ENCODE results near the gene JPH3.
A peak's percentile ranks its signal among the peaks of the same experiment; 100 is the strongest.

Gene JPH3

DNA sequence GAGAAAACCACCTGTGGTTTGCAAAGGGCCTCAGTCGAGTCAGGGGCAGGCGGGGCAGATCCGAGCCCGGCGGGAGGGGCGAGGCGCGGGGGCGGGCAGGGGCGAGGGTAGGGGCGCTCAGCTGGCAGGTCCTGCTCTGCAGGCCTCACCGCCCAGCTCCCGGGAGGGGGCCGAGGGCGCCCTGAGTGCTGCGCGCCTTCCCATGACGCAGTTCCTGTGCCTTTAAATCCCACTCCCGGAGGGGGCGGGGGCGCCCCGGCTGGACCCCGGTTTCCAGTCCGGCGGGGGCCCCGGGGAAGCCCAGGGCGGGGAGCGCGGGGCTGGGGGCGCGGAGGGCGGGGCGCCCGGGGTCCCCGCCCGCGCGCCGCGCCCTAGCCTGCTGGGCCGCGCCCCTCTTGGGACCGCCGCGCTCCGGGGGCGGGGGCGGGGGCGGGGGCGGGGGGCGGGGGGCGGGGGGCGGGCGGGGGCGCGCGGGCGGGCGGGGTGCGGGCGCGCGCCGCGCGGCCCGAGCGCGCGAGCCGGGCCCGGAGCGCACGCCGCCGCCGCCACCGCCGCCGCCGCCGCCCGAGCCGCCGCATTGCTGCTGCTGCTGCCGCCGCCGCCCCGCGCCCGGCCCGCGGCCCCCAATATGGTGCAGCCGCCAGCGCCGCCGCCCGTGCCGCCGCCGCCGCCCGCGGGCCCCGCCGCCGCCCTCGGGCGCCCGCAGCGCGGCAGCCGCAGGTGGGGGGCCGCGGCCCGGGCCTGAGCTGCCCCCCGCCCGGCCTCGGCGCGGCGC lies at the start of gene JPH3:
TSS of gene JPH3 (plus strand) at position 508 of the 775 bp plus-strand sequence. CDS start 639 bp downstream, outside the sequence.
- peak; percentile 54 for DNase-seq

DNA sequence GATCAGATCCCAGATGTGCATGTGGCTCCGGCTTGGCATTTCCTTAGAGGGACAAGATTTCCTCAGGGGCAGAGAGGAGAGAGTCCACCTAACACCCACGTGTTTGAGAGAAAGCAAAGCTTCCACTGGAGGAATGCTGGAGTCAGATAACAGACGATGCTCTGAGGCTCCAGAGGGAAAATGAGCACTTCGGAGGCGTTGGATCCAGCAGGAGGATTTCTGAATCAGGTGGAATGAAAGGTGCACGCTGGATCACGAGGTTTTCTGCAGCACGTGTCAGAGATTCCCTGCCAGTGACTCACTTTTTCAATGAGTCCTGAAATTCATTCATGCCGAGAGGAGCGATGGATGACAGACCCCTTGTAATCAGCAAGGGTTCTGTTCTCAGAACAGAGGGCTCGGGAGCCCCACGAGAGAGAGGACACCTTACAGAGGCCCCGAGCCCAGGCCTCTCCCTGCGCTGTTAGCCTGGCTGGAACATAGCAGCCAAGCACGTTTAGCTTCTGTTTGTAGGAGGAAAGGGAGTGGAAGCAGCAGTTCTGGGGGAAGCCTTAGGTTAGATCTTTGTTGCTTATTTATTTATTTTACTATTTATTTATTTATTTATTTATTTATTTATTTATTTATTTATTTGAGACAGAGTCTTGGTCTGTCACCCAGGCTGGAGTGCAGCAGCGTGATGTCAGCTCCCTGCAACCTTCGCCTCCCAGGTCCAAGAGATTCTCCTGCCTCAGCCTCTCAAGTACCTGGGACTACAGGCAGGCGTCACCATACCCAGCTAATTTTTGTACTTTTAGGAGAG lies 49.3 kb upstream of the JPH3 start:
- DNase-seq: no peak

DNA sequence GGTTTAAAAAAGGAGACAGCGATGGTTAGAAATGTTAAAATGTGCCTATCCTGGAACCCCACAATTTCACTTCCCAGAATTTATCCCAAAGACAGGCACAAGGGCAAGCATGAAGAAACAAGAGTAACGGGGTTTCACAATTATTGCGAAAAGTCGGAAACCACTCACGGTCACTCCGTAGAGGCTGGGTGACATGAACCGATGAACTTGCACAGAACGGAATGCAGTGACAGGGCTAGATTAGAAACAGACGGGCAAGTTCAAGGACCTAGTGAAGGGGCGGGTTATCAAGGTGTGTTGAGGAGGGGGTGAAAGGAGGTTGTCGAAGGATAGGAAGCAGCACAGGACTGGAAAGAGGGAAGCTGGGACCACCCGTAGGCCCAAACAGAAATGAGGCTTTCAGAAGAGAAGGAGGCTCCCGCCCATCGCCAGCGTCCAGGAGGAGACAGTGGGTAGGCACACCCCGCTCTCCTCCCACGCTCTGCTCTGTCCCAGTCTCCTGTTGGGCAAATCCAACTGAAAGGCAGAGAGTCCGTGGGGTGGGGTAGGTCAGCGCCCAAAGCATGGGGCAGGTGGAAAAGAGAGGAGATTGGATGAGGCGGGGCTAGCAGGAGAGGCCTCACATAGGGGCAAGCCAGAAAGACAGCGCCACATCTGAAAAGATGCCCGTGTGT lies 47.4 kb upstream of the JPH3 start:
- no peak for DNase-seq

DNA sequence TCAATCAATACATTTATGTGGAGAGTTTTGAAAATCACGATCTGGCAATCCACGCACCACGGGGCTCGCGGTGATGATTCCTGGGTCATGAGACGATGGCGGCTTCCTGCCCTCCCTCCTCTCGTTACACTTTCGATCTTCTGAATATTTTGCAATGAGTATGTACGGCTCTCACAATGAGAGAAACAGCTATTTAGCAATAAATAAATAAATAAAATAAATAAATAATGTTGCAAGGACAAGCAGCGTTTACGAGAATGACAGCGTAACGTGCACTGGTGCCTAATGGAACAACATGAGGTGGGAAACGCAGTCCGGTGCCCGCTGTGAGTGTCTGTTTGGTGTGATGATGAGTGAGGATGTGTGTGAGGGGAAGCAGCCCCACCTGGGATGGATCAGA lies 46.7 kb upstream of the JPH3 start:
- DNase-seq: no peak

DNA sequence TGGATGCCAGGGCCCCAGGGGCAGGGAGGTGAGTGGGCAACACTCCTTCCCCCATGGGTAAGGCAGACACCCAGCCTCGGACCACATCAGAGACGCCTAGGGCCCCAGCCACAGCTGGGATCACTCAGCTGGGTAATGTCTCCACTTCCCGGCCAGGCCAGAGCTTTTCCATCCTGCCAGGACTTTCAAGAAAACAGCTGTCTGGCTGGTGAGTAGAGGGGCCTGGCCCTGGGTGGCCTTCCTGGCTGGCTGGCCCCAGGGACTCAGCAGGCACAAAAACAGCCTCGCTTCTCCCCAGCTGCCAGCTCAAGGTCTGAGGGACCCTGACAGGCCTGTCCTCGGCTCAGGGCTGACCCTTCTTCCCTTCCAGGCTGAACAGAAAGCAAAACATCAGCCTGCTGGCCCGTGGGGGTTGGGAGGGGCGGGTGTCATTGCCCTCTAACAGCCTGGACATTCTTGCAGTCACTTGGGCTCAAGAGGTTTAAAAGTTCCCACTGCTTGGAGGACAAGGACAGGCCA lies 45.3 kb upstream of the JPH3 start:
- no peak for DNase-seq

DNA sequence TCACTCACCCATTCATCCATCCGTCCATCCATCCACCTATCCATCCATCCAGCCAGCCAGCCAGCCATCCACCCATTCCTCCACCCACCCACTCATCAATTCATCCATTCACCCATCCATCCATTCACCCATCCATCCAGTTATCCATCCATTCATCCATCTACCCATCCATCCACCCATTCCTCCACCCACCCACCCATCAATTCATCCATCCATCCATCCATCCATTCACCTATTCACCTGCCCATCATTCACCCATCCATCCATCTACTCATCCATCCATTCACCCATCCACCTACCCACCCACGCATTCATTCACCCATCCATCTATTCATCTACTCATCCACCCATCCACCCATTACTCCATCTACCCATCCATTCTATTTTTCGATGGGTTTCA lies 43.6 kb upstream of the JPH3 start:
- no peak for DNase-seq

DNA sequence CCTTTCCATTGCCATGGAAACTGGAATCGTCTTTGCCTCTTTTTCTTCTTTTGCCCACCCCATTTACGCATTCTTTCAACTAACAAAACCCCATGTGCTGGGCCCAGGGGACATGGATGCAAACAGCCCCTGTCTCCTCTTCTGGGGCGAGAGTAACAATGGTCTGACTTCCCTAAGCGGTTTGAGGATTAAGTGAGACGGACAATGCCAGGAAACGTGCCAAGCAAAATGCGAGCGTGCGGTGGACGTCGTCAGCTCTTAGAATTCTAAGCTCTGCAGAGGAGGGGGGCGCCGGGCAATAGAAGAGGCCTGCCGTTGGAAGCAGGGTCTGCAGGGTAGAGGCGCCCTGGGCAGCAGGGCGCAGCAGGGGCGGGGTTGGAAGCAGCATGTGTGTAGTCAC lies 42.4 kb upstream of the JPH3 start:
- DNase-seq: no peak

DNA sequence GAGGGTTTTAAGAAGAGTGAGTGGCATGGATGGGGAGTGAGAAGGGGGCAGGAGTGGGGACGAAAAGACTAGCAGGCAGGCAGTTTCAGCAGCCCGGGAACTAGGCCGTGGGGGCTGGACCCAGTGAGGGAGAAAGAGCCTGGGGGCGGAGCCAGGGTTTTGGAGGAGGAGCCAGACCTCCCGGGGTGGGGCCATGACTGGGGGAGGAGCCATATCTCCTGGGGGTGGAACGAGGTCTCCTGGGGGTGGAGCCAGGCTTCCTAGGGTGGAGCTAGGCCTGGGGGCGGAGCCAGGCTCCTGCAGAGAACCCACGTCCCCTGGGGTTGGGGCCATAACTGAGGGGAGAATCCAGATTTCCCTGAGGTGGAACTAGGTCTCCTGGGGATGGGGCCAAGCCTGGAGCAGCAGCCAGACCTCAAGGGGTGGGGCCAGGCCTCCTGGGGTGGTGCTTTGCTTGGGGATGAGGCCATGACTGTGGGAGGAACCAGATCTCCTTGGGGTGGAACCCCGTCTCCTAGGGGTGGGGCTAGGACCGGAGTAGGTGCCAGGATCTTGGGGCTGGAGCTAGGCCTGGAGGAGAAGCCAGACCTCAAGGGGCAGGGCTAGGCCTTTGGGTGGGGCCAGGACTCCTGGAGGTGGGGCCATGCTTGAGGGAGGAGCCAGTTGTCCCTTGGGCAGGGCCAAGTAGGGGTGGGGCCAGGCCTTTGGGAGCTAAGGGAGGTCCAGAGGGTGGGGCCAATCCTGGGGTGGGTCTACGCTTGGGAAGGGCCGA lies 41.7 kb upstream of the JPH3 start:
- peak; percentile 93 for DNase-seq

DNA sequence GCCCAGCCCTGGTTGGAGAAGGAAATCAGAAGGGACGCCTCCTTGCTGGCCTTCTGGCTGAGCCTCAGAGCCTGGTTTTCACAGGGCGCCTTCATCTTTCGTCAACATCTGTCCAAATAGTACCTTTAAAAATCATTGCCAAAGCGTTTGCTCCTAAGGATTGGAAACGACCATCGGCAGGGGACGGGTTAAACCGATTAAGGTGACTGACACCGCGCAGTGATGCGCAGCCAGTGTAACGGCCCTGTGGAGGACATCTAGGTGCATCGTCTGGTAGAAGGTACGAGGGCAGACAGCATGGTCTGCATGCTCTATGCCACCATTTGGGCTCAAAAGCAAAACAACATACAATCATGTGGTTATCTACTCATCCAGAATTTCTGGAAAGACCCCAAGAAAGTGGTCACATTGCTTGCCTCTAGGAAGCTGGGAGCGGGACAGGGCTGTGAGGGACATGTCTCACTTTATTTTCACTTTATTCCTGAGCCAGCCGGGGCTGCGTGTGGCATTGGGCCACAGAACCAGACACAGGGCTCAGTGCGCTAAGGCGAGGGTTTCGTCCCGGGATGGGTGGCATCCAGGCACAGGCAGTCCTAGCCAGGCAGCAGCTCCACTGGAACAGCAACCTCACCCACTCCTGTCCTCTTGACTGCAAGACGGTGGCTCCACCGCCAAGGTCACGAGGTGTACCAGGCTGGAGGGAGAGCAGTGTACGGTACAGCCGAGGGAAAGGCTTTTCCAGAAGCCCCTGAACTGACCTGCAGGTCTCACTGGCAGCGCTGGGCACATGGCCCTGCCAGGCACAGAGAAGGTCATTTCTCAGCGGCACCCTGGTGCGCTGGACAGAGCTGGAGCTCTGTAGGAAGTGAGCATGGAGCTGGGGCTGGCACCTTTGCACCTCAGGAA lies 40.9 kb upstream of the JPH3 start:
- no peak for DNase-seq

DNA sequence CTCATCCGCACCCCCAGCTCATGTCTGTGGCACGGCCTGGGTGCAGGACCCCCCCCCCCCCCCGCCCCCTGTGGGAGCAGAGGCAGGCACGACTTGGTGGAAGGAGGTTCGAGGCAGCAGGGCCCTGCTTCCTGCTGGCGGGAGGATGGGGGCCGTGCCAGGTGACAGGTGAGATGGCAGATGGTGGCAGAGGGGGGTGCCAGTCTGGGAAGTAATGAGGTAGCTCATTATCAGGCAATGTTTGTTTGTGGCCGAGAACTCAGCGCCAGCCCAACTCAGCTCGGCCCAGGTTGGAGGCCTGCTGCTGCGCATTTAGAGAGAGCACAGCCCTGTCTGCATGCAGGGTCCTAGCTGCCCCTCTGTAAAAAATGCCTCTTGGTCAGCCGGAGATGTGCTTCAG lies 40.1 kb upstream of the JPH3 start:
- DNase-seq: no peak

DNA sequence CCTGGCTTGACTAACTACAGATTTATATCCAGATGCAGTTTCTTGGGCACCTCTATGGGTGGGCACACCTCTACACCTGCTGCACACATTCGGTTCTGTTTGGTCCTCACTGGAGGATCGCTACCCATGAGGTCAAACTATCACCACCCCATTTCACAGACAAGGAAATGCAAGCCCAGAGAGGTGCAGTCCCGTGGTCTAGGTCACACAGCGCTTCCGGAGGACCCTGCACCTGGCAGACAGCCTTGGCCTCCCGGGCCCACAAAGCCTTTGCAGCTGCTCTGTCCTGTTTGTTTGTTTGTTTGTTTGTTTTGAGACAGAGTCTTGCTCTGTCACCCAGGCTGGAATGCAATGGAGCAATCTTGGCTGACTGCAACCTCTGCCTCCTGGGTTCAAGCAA lies 39.3 kb upstream of the JPH3 start:
- DNase-seq: no peak

DNA sequence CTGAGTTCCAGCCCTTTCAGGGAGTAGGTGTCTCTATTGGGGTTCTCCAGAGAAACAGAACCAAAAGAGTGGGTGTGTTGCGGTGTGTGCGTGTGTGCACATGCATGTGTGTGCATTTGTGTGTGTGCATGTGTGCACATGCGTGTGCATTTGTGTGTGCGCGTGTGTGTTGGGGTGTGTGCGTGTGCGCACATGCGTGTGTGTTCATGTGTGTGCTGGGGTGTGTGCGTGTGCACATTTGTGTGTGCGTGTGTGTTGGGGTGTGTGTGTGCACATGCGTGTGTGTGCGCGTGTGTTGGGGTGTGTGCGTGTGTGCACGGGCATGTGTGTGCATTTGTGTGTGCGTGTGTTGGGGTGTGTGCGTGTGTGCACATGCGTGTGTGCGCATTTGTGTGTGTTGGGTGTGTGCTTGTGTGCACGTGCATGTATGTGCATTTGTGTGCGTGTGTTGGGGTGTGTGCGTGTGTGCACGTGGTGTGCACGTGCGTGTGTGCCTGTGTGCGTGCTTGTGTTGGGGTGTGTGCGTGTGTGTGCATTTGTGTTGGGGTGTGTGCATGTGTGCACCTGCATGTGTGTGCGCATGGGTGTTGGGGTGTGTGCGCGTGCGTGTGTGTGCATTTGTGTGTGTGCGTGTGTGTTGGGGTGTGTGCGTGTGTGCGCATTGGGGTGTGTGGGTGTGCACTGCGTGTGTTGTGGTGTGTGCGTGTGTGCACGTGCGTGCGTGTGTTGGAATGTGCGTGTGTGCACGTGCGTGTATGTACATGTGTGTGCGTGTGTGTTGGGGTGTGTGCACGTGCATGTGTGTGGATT lies 38.4 kb upstream of the JPH3 start:
- DNase-seq: no peak

DNA sequence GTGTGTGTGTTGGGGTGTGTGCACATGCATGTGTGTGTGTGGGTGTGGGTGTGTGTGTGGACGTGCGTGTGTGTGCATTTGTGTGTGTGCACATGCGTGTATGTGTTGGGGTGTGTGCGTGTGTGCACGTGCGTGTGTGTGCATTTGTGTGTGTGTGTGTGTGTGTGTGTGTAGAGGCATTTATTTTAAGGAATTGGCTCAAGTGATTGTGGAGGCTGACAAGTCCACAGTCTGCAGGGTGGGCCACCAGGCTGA lies 37.9 kb upstream of the JPH3 start:
- DNase-seq: no peak

DNA sequence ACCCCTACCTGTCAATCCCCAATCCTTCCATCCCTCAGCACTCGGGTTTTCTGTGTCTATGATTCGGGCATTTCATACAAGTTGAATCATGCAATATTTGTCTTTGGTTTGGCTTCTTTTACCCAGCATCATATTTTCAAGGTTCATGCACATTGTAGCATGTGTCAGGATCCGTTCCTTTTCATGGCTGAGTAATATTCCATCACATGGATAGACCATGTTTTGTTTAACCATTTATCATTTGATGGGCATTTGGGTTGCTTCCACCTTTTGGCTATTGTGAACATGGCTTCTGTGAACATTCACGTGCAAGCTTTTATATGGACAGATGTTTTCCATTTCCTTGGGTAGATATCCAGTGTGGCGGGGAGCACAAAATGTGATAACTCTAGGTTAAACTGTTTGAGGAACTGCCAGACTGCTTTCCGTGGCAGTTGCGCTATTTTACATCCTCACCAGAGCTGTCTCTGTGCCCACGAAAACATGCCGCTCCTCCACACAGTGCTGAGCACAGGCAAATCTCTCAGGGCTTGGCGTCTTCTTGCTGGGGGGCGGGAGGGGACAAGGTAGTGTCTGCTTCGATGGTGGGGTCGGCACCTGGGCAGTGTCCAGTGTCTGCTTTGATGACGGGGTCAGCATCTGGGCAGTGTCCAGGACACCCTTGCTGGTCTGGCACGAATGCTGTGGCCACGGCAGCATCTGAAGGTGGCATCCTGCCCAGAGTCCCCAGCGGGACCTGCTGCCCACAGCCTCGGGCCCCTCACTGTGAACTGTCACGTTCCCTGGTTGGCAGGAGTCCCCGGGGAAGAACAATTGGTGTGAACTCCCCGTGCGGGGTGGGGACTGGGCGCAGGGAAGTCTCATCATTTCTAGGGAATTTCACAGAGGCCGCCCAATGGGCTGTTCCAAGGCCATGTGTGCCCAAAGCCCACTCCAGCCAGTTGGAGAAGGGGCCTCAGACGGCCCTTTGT lies 32.4 kb upstream of the JPH3 start:
- DNase-seq: no peak

DNA sequence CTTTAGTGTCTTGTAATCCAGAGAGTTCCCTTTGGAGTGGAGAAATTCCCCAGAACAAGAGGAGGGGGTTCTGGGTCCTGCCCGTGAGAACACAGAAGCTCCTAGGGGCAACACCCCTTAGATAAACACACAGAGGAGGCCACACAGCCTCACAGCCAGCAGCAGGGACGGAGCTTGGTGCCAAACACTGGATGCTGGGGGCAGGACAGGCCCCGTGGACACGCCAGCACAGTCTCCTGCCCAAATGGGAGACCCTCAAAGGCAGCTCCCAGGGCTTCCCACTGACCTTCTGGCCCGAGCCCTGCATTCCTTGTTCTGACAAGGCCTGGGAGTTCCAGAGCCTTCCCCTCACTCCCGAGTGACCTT lies 31.8 kb upstream of the JPH3 start:
- no peak for DNase-seq

DNA sequence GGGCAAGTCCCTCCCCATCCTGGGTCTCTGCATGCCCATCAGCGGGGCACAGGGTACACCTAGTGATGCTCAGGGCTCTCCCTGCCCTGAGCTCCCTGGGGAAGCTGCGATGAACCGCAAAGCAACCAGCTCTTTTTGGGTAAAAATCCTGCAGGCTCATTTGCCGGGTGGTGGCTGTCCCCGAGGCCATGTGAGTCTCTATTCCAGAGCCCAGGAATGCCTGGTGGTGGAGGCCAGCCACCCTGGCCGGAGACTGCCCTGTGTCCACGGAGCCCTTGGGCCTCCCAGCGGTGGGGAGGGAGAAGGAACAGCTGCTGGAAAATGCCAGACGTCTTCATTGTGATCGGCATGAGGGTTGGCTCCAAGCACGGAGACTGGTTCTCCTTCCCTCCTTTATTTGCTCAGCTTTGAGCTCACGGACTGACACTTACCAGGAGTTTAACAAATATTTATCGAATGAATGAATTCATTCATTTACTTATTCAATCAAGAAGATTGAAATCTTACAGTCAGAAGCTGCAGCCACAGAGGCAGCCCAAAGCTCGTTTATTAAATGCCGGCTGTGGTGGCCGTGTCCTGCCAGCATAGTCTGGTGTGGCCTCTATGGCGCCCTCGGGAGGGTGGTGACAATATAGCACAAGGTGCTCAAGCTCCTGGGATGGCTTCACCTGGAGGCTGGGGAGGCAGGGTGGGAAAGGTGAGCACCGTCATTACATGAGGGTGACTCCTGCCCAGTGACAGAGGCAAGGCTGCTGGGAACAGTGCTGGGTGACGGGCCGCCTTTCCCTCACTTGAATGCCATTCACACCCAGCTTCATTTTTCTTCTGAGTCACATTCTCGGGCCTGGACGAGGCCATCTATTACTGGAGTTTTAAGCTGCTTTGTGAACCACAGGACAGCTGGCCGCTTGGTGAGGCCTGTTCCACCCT lies 31.1 kb upstream of the JPH3 start:
- DNase-seq: peak; percentile 73

DNA sequence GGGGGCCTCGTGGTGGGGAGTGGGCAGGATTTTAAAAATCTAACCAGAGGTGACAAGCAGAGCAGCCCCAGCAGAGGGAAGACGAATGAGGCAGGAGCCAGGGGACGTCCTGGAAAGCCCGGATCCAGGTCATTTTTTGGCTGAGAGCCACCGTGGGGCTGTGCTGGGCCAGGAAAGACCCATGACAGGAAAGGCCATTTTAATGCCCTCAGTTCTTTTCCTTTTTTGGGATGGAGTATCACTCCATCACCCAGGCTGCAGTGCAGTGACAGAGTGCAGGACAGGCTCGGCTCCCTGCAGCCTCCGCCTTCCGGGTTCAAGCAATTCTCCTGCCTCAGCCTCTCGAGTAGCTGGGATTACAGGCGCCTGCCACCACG lies 30.5 kb upstream of the JPH3 start:
- DNase-seq: no peak

DNA sequence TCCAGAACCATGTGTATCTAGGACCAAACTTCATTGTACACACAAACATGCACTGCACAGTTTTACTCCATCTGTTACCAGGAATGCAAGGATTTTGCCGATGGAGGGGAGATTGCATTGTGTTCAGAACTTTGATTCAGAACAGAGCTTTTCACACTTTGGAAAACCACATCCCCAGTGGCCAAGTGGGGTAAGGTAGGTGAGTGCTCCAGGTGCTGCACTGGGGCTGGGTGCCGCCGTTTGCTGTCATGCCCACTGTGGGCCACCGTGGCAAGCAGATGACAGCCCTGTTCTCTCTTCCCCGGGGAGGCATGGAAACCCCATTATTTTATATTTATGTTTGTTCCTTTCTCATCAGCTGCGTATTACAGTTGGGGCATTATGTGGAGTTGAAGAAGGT lies 29.3 kb upstream of the JPH3 start:
- no peak for DNase-seq

Data from NCI-H82 (cell line).